ENCODE data around the gene WNT2B.
"Not testable (repeated sequence)": the region's sequence is repeated elsewhere in the genome, so short reads cannot be mapped to it uniquely, and the experiment has no call there.

Gene WNT2B

DNA sequence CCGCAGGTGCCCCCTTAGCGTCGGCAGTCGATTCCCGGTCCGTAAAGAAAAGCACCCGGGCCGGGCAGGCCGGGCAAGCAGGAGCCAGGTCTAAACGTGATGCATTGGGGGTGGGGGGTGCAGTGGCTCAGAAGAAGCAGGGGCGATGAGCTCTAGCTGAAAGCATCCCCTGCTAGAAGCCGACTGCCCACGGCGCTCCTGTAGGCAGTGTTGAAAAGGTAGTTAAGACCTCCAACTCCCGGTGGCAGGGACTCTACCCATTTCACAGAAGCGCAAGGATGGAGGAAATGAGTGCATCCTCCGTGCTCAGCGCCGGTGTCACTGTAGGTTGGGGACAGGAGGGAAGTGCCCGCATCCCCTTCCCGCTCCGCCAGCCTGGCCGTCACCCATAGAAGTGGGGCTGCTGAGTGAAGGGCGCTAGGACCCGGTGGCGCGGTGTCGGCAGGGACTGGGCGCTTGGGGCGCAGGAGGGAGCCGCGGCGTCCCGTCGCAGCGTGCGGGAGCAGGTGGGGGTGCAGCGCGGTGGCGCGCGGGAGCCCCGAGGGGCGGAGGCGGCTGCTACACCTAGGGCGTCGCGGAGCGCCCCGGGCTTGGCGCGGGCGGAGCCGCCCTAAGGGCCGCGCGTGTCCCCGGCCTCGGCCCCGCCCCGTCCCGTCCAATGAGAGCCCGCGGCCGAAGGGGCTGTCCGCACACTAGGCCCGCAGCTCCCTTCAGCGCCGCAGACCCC is at the start of gene WNT2B:
TSS of gene WNT2B (plus strand) at position 688 of the 727 bp plus-strand sequence. CDS start 298 bp downstream, outside the sequence.
- no peak for DNase-seq (ENCODE audit: low spot score)

DNA sequence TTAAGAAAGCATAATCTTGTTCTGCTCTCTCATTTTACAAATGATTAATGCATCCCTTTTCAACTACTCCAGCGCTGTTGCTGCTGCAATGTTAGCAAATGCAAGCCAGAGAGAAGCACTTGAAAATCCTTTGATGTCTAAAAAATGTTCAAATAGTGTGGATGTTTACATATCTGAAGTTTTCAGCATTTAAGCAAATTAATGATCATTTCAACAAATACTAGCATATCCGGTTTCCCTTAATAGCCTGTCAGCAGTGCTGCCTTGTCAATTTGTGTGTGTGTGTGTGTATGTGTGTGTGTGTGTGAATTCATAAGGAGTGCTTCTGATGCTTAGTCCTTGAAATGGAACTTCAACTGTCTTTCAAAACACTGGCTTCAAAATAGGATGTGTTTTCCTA is 48.1 kb upstream of the WNT2B start:
- no peak for DNase-seq (ENCODE audit: low spot score)

DNA sequence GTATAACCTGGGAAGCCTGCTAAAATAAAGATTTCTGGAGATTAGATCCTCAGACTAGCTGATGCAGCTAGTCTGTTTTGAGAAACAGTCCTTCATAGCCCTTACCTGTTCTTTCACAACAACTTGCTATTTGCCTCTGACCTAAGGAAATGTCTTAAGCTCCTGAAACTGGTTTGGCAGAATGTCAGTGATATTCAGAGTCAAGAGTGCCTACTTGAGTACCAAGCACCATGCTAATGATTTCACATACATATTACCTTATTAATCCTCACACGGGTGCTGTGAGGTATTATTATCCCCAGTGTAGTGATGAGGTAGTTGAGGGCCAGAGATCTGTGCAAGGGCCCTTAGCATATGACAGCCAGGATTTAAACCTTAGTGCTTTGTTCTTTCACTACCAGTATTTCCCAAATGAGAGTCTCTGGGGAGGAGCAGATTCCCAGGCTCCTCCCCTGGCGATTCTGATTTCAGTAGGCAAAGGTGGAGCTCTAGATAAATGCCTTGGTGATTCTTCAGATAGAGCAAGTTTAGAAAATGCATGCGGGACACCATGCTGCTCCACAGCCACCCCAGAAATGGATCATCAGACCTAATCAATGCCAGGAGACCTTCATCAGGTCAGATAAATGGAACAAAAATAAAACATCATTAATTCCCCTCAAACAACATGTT is 47.4 kb upstream of the WNT2B start:
- DNase-seq (ENCODE audit: low spot score), result no peak

DNA sequence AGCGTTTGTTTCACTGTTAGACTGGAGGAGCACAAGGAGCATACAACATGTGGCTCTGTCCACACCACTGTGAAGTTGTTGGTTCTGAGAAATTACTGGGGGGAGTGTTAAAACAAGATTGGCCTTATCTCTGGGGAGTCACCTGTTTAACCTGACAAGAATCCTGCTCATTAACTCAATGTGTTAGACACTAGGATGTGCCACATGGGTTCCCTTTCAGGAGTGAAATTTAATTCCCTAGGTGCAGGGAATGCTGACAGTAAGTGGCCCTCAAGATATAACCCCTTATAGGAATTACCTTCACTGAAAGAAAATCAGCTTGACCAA is 45.8 kb upstream of the WNT2B start:
- DNase-seq (ENCODE audit: low spot score), result no peak

DNA sequence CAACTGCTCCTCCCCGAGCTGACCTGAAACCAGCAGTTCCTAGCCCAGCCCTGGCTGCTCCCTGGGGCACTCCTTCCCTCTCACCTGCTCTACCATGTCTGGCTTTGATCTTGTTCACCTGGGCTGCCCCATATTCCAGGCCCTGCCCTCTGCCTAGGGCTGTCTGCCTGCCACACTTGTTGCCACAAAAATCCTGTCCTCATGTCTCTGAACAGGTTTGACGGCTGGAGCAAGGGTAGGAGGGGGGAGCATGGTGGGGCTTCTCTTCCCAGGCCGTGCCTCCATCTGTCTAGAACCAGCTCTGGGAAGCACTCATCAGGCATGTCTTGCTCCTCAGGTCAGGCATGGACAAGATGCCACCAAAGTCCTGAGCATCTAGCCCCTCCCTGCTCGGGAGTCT is 44.3 kb upstream of the WNT2B start:
- no peak for DNase-seq (ENCODE audit: low spot score)

DNA sequence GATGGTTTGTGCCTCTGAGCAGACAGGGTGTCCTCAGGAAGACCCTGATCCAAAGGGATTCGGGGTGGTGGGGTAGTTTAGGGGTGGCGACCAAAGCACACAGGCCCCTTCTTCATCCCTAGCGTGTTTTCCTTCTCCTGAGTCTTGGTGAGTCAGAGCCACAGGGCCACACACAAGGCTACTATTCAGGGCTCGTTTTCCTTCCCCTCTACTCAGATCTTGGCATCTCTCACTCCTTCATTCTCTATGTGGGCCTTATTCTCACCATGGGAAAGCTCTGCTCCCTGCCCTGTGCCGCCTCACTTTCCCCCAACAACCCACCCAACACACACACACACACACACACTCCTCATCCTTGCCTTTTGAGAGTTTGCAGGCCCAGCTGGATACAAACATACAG is 43.6 kb upstream of the WNT2B start:
- no peak for DNase-seq (ENCODE audit: low spot score)

DNA sequence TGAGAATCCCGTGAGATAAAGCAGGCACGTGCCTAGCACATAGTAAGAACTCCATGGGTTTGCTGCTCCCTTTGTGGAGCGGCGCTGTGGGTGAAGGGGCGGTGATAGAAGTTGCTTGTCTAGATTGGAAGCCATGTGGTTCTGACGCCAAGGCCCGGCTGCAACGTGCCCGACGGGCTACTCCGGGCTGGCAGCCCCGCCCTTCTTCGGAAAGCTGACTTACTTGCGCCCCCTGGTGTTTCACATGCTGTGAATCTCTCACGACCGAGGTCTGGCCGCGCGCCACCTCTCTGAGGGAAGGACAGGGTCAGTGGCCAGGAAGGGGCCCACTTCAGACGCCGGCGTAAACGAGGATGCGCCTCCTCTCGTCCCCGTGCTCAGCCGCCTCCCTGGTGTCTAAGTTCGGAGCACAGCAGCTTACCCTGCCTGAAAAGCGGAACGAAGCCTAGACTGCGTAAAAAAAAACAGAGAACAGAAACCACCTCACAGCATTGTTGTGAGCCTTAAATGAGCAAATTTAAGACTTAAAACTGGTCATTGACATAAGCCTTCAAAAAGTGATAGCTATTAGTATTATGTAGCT is 42.6 kb upstream of the WNT2B start:
- peak; percentile 93 for DNase-seq (ENCODE audit: low spot score)

DNA sequence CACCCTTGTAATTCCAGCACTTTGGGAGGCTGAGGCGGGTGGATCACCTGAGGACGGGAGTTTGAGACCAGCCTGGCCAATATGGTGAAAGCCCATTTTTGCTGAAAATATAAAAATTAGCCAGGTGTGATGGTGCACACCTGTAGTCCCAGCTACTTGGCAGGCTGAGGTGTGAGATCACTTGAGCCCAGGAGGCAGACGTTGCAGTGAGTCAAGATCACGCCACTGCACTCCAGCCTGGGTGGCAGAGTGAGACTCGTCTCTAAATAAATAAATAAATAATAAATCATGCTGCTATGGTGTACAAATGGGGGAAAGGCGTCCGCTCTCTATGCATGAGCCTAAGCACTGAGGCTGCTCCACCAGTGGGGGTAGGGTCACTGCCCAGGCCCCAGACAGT is 38.4 kb upstream of the WNT2B start:
- DNase-seq (ENCODE audit: low spot score), result not testable (repeated sequence)

DNA sequence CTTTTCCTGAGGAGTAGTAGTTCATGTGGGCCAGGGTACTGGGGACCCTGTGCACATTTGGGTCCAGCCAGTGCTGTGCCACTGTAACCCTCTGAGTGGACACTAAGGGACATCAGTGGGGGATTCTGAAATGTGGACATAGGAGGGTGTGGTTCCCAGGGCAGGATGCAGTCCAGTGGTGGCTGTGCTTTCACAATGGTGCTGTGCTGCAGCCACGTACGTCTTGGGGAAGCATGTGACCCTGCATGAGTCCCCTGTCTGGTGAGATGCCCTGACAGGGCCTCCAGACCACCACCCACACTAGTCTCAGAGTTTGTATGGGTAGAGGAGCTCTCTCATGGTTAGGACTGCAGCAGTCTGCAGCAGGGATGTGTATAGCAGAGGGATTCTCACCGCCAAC is 37.8 kb upstream of the WNT2B start:
- DNase-seq (ENCODE audit: low spot score), result no peak

DNA sequence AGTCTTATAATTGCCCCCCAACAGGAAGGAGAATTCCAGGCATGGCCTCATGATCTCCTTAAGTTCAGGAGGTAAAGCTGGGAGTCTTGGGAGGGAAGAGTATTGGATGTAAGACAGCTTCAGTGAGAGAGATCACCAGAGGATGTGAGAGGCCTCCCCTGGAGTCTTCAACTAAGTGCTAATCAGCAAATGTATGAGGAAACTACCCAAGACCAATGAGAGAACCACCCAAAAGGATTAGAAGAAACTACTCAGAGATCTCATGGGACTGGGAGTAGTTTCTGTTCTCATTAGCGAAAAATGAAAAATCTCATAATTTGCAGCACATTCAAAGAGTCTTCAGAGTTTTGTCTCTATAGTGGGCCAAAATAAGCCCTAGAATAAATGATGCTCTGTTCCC is 36.6 kb upstream of the WNT2B start:
- DNase-seq (ENCODE audit: low spot score), result no peak

DNA sequence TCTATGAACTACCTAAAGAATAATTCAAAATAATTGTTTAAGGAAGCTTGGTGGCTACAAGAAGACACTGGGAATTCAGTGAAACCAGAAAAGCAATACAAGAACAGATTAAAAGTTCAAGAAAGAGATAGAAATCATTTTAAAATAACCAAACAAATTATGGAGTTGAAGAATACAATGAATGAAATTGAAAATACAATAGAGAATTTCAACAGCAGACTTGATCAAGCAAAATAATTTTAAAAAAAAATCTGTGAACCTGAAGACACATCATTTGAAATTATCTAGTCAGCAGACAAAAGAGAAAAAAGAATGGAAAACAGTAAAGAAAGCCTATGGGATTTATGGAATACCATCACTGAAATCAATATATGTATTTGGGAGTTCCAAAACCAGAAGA is 31.2 kb upstream of the WNT2B start:
- no peak for DNase-seq (ENCODE audit: low spot score)

DNA sequence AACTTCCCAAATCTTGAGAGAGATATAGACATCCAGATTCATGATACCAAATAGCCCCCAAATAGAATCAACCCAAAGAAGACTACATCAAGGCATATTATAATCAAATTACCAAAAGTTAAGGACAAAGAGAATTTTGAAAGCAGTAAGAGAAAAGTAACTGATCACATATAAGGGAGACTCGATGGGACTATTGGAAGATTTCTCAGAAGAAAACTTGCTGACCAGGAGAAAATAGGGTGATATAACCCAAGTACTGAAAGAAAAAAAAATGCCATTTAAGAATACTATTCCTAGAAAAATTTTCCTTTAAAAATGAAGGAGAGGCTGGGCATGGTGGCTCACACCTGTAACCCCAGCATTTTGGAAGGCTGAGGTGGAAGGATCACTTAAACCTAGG is 30.5 kb upstream of the WNT2B start:
- no peak for DNase-seq (ENCODE audit: low spot score)

DNA sequence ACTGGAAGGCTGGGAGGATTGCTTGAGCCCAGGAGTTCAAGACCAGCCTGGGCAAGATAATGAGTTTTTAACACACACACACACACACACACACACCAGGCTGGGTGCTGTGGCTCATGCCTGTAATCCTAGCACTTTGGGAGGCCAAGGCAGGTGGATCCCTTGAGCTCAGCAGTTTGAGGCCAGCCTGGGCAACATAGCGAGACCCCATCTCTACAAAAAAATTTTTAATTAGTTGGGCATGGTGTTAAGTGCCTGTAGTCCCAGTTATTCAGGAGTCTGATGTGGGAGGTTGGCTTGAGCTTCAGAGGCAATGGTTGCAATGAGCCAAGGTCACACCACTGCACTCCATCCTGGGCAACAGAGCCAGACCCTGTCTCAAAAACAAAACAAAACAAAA is 22.7 kb upstream of the WNT2B start:
- DNase-seq (ENCODE audit: low spot score), result not testable (repeated sequence)

DNA sequence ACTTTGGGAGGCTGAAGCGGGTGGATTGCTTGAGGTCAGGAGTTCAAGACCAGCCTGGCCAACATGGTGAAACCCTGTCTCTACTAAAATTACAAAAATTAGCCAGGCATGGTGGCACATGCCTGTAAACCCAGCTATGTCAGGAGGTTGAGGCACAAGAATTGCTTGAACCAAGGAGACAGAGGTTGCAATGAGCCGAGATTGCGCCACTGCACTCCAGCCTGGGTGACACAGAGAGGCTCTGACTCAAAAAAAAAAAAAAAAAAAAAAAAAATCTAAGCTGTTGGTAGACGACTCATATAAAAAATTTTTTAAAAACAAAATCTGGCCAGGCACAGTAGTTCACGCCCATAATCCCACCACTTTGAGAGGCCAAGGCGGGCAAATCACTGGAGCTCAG is 21.1 kb upstream of the WNT2B start:
- DNase-seq (ENCODE audit: low spot score), result not testable (repeated sequence)

DNA sequence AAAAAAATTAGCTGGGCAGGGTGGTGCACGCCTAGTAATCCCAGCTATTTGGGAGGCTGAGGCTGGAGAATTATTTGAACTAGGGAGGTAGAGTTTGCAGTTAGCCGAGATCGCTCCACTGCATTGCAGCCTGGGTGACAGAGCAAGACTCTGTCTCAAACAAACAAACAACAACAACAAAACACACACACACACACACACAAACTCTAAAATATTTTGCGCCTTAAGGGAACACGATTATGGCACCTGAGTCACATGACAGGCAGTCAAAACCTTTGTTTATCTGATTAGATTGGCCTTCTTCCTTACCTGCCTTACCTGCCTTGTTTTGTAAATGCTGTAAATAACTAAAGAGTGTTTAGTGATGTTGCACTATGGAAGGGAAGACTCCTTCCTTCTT is 20.6 kb upstream of the WNT2B start:
- DNase-seq (ENCODE audit: low spot score), result no peak

DNA sequence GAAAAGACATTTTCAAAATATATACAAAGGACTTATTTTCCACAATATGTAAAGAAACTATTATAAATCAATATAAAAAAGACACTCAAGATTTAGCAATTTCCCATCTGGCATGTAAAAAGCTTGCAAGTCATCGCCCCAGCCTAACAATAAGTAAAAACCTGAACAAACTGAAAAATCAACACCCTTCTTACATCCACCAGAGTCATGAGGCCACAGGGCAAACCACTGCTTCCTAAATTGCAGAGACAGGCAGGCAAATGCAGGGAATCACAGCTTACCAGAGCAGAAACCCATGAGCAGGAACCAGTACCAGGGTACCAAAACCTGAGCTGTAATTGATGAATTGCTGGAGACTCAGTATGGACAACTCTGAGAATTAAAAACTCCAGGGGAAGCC is 16.7 kb upstream of the WNT2B start:
- no peak for DNase-seq (ENCODE audit: low spot score)

DNA sequence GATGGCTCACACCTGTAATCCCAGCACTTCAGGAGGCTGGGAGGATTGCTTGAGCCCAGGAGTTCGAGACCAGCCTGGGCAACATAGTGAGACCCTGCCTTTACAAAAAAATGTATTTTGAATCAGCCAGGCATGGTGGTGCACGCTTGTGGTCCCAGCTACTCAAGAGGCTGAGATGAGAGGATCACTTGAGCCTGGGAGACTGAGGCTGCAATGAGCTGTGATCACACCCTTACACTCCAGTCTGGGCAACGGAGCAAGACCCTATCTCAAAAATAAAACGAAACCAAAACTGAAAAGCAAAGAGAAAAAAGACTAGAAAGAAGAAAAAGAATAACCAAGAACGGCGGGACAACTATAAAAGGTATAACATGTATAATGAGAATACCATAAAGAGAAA is 15.4 kb upstream of the WNT2B start:
- no peak for DNase-seq (ENCODE audit: low spot score)

DNA sequence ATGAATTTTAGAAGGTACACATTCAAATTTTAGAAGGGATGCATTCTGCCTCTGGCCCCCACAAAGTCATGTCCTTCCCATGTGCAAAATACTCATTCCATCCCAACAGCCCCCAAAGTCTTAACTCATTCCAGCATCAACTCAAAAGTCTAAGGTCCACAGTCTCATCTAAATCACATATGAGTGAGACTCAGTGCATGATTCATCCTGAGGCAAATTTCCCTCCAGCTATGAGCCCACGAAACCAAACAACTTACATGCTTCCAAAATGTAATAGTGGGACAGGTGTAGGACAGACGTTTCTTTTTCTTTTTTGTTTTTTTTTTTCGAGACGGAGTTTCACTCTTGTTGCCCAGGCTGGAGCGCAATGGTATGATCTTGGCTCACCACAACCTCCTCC is 12.5 kb upstream of the WNT2B start:
- DNase-seq (ENCODE audit: low spot score), result no peak

DNA sequence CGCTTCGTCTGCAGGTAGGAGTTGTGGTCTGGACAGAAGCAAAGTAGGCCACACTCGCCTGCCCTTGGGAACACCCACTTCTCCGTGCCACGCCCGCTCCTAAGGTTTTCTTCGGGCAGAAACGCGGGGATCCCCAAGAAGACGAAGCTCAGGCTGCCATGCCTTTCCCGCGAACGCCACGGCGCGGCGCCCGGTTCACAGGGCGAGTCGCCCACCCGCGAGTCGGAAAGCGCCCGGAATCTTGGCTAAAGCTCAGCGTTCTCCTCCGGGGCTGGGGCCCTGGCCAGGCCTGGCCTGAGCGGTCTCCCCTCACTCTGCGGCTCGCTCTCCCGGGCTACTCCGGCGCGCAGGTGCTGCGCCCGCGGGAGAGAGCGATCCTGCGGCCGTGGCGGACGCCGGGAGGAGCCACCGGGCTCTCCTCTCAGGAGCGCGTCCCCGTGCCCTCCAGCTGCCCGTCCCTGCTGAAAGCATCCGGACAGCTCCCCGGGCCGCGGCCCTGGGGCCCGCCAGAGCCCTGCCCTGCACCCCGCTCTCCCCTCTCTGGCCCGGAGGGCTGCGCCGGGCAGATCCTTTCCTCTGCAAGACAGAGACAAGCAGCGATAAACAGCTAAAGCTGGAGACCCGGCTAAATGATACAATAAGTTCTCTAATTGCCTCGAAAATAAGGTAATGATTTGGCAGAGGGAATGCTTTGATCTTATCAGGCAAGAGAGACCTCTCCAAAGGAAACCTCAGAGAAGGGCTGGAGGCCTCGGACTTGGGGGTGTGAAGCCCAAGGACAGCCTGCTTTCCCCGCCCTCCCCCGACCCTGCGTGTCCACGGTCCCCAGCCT is 6.7 kb upstream of the WNT2B start:
- DNase-seq (ENCODE audit: low spot score), result peak; percentile 20

DNA sequence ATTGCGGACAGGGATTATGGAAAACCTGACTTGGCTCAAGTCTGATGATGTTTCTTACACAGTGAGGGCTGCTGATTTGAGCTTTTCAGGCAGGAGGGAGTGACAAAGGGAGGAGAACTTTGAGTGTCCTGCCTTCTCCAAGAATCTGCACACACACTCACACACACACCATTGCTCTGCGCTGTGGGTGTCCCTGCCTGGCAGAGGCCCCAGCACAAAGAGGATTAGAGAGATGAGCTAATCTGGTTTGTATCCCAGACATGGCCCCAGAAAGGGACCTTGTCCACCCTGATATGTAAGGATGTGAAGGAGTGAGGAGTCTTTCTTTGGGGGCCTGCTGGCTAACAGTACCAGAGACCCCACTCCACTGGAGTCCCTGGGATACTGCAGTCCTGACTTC is 5.9 kb upstream of the WNT2B start:
- no peak for DNase-seq (ENCODE audit: low spot score)

DNA sequence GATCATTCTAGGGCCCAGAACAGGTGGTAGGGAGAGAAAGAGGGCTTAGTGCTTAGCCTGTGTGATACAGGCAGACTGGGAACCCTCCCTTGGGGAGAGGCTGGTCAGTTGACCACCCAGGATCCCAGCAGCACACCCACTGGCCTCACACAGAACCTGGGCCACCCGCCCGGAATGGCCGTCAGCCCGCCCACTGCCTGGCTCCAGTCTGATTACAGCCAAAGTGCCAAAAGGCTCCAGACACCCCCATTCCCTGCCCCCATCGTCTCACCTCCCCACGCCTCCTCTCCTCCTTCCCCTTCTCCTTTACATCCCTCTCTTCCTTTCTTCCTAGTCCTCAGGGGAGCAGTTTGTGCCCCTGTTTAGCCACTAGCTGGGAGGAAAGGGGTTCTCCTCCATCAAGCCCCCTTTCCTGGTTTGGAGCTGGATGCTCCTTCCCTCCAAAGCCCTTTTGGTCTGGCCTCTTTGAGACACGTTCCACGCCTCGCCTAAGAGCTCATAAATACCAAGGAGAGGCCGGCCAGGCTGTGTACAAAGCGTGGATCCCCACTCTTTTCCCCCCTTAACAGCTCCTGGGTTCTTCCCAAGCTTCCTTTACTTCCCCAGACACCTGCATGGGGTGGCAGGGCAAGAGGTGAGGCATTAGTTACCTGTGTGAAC is 4.6 kb upstream of the WNT2B start:
- DNase-seq (ENCODE audit: low spot score), result no peak

DNA sequence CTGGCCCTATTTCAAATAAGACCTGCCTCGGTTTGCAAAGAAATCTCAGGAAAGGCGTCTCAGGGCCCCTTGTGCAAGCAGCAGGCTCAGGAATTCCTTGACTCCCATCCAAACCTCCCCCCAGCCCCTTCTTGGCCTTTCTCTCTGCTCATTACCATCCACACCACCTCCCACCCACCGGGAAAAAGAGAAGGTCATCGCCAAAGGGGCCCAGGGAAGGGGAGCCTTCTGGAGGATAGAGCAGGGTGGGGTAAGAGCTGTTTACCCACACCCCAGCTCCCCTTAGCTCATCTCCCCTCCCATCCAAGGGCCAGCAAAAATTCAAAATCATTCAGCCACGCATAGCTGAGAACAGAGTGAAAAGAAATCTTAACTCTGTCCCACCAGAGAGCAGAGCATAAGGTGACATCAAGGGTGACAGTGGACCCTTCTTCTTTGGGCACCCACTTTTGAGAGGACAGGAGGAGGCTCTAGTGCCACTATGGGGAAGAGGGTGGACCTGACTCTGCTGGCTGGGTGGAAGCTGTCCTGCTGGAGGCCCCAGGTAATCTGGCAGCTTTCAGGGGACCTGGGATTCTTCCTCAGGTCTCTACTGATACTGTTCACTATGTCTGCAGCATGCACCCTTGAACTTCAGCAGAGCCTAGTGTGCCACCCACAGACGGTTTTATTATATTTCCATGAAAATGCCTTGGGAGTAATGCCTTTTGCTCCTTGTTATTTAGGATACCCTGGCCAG is 3.9 kb upstream of the WNT2B start:
- DNase-seq (ENCODE audit: low spot score), result no peak

Data from kidney capillary endothelial cell (primary cell).